CD4-positive, CD25-positive, alpha-beta regulatory T cell (primary cell): Measurements from ENCODE around the gene PBX2. TPM values are rescaled to one million over a fixed set of nuclear protein-coding genes. Genes with fewer than 3 reads are reported as not detected.

Experiments used
- ATAC-seq, 2 donors: fragments of 150-1000 bp; cut with Tn5 transposase; one replicate each; pipeline ENCODE4 v1.10.0; 2021; ENCODE audit warnings: low read depth in 2 of 2, moderate number of reproducible peaks in 2 of 2, moderate library complexity in 1 of 2
- DNase-seq, 3 donors: peaks; one replicate each; pipeline versions ENCODE4 v3.0.0 to v3.0.0-alpha.2; 2012 to 2022; ENCODE audit warnings: mixed read lengths in 1 of 3
- H3K27ac ChIP-seq: one replicate; pipeline ENCODE4 v1.7.0; 2013; ENCODE audit warnings: mild to moderate bottlenecking, low read length; ENCODE audit not compliant: insufficient read depth, poor library complexity, severe bottlenecking
- H3K27me3 ChIP-seq: one replicate; pipeline ENCODE4 v1.7.0; 2013; ENCODE audit warnings: low read length; ENCODE audit not compliant: control insufficient read depth, insufficient read depth
- H3K36me3 ChIP-seq: one replicate; pipeline ENCODE4 v1.7.0; 2013; ENCODE audit warnings: mild to moderate bottlenecking, low read length, moderate library complexity; ENCODE audit not compliant: control insufficient read depth, insufficient read depth
- H3K4me1 ChIP-seq: 2 replicates; pipeline ENCODE4 v1.7.0; 2013; ENCODE audit warnings: mild to moderate bottlenecking, low read length; ENCODE audit not compliant: insufficient read depth, control insufficient read depth, poor library complexity, severe bottlenecking
- H3K4me3 ChIP-seq: one replicate; pipeline ENCODE4 v1.7.0; 2013; ENCODE audit warnings: low read depth, mild to moderate bottlenecking, low read length, moderate library complexity
- H3K9me3 ChIP-seq, 2 experiments: 1 replicate in 1 of 2; 2 replicates in 1 of 2; pipeline ENCODE4 v1.7.0; 2013; ENCODE audit warnings: low read length in 2 of 2, mild to moderate bottlenecking in 1 of 2, moderate library complexity in 1 of 2; ENCODE audit not compliant: control insufficient read depth in 2 of 2
- H3K27ac Mint-ChIP-seq, 3 donors: one replicate each; pipeline ENCODE4 v1.8.0; 2020 to 2022; ENCODE audit warnings: mild to moderate bottlenecking in 3 of 3, mixed read lengths in 3 of 3, moderate library complexity in 2 of 3
- H3K27me3 Mint-ChIP-seq: one replicate; pipeline ENCODE4 v1.8.0; 2022; ENCODE audit warnings: mild to moderate bottlenecking, mixed read lengths
- H3K36me3 Mint-ChIP-seq: one replicate; pipeline ENCODE4 v1.8.0; 2020; ENCODE audit warnings: mixed read lengths
- H3K4me1 Mint-ChIP-seq, 4 donors: one replicate each; pipeline ENCODE4 v1.8.0; 2020 to 2022; ENCODE audit warnings: mixed read lengths in 4 of 4, mild to moderate bottlenecking in 1 of 4
- H3K4me3 Mint-ChIP-seq, 4 donors: one replicate each; pipeline ENCODE4 v1.8.0; 2020 to 2022; ENCODE audit warnings: mild to moderate bottlenecking in 4 of 4, mixed read lengths in 4 of 4, moderate library complexity in 3 of 4
- H3K9me3 Mint-ChIP-seq, 7 donors: one replicate each; pipeline ENCODE4 v1.8.0; 2020 to 2022; ENCODE audit warnings: mixed read lengths in 7 of 7, mild to moderate bottlenecking in 3 of 7, moderate library complexity in 2 of 7
- polyA plus RNA-seq, 4 donors: library from polyadenylated mRNA; unstranded; fragments of 300-500 nt; fragmentation: Illumina TruSeq; gene quantifications; one replicate each; pipeline ENCODE4 v1.2.3, GENCODE V29; 2021
- total RNA-seq: library from RNA; stranded (reverse); gene quantifications from one replicate; pipeline ENCODE4 v1.2.3, GENCODE V29; 2022

PBX2 gene
- total and polyA plus RNA-seq, 5 donors from 2014 or later, result 1.7 to 106 (median 2.1) TPM

DNA sequence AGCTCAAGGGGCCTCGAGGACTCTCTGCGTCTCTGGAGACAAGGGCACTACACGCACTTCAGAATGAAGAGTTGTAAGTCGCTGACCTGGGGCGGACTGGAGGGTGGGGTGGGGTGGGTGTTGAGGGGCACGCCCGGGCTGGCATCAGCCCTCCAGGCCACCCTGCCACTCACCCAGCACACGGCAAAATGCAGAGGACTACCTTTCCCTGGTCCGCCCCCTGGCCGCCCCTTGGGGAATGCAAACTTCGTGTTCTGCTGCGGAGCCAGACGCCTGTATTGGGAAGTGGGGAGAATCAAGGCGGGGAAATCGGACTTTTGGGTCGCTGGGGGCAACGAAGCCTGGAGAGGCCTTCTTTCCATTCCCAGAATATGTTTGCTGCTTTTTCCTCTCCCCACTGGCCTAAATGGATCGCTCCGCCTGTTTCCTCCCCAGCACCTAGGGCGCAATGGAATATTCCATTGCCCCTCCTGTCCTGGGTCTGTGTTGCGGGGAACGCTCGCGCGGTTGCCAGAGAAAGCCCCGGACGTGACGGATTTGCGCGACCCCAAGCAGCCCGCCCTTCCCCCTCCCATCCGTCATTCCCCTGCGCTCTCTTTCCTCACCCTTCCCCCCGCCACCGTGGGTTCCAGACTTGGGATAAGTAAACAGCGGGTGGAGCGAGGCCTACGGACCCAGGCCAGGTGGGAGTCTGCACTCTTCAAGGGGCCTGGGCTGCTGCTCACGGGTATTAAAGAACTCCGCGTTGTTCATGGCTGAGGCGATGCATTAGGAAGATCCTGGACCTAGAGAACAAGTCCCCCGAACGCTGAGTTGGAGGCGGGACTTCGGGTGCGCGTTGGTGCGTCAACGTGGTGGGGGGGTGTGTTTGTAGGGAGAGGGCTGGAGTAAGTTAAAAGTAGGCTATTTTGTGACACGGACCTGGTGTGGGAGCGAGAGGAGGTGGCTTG, 36.2 kb downstream of the PBX2 start, which contains the start of gene PPT2:
TSS of gene PPT2 (plus strand) at position 578 of the 950 bp plus-strand sequence. CDS start 454 bp downstream, outside the sequence.
- H3K4me1 Mint-ChIP-seq, result peaks cover 0 to 62% (median 26%) of the 10 kb centered on the region in 4 donors
- peak within 1 kb of the TSS; percentile 91 to 98 (median 94) for H3K4me3 Mint-ChIP-seq
- peaks cover 0 to 3% (median 0%) of the 10 kb centered on the region in 7 donors for H3K9me3 Mint-ChIP-seq
- H3K36me3 Mint-ChIP-seq, result peaks cover 14% of the 10 kb centered on the region
- H3K27ac Mint-ChIP-seq, result peak within 1 kb of the TSS; percentile 91 to 93 (median 92)
- Histone ChIP-seq H3K36me3 (peaks cover 7% of the 10 kb centered on the region), H3K9me3 (no peaks in the 10 kb centered on the region), H3K27ac (peak within 1 kb of the TSS; percentile 62), H3K4me3 (peak within 1 kb of the TSS; percentile 77), H3K27me3 (peaks cover 2% of the 10 kb centered on the region), H3K4me1 (peaks cover 20% of the 10 kb centered on the region)
- ATAC-seq (peak; percentile 48 to 54), DNase-seq (peak; percentile 53 to 85 (median 58))
- H3K27me3 Mint-ChIP-seq, result peaks cover 32% of the 10 kb centered on the region

DNA sequence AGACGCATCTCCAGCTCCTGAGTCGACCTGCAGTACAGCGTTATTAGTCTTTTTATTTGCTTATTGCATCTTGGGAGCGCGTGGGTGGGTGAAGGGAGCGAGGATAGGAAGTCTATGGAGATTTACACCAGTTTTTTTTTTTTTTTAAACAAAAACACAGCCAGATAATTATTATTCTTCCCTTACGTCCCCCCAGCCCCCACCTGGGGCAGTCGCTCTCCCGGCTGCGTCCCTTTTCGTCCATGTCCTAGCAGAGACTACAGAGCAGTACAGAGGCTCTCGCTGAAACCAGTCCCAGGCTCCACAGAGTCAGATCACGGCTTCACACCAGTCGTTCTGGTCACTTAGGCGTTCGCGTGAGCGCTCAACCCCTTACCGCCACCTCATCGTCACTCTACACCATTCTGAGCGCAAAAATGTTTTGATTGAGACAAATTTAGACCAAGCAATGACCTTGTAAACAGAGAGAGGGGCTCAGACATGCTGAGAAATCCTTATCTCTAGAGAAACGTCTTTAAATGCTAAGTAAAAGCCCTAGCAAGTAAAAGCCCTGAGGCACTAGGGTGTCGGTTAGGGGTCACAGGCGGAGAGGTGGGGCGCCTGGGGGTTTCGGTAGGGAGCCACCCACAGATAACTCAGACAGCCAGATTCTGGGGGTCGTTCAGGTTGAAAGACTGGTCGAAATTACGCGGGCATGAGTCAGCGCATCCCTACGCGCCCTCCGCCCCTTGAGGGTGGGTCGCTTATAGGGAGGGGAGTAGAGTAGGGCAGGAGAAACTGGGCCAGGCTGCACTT, 37.0 kb downstream of the PBX2 start:
- H3K9me3 ChIP-seq, result no peaks in the 10 kb centered on the region
- ATAC-seq (no peak), DNase-seq (no peak)
- peaks cover 7% of the 10 kb centered on the region for H3K36me3 Mint-ChIP-seq
- peaks cover 6% of the 10 kb centered on the region for H3K36me3 ChIP-seq
- peaks cover 2% of the 10 kb centered on the region for H3K27me3 ChIP-seq
- peaks cover 0 to 7% (median 0%) of the 10 kb centered on the region in 7 donors for H3K9me3 Mint-ChIP-seq
- peaks cover 20% of the 10 kb centered on the region for H3K4me1 ChIP-seq
- H3K4me3 Mint-ChIP-seq, result peak overlapping the region; percentile 71 to 91 (median 84)
- peaks cover 41% of the 10 kb centered on the region for H3K27me3 Mint-ChIP-seq
- no peak overlapping the region for H3K27ac ChIP-seq
- peaks cover 0 to 71% (median 31%) of the 10 kb centered on the region in 4 donors for H3K4me1 Mint-ChIP-seq
- no peak overlapping the region for H3K4me3 ChIP-seq
- H3K27ac Mint-ChIP-seq, result peak overlapping the region in 2 of 3 donors; percentile 22 to 74

DNA sequence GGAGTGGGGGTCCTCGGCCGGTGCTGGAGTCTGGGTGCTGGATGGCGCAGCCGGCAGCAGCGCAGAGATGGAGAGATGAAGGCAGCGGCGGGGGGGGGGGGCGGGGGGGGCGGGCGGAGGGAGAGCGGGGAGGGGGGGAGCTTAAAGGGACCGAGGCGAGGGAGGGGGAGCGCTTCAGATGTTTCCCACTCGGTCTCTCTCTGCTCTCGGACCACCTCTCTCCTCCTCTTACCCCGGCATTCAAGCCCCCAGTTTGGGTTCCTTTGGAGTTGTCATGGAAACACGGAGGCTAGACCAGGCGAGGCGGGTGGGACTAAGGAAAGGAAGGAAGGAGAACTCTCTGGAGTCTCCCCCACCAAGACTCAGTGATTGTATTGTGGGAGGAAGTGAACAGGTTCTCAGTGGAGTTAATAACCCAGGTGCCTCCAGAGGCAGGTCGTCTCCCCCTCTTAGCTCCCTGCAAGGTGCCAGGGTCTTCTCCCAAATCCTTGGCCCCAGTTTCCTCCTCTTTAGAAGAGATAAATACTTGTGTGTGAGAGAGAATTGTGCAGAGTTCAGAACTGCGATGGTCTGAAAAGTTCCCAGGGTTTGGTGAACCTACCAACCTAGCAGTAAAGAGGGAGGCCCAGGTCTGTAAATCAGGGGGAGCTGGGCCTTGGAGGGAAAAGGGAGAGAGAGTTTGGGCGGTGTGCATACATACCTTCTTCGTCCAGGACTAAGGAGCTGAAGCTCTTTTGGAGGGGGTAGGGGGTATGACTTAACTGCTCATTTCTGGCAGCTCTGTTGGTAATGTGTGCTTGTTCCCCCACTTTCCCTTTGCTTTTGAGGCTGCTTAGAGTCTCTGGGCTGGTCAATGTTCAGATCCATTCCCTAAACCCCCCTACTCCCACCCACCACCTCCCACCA, 37.9 kb downstream of the PBX2 start, which contains the start of gene PRRT1:
TSS of gene PRRT1 (minus strand) at position 77 of the 906 bp plus-strand sequence. CDS start 112 bp downstream, outside the sequence.
- H3K4me3 ChIP-seq, result no peak within 1 kb of the TSS
- Mint-ChIP-seq H3K4me1 (peaks cover 0 to 67% (median 31%) of the 10 kb centered on the region in 4 donors), H3K27me3 (peaks cover 46% of the 10 kb centered on the region), H3K4me3 (peak within 1 kb of the TSS; percentile 71 to 91 (median 79)), H3K27ac (peak within 1 kb of the TSS in 2 of 3 donors; percentile 13 to 22), H3K9me3 (peaks cover 0 to 6% (median 0%) of the 10 kb centered on the region in 7 donors), H3K36me3 (no peaks in the 10 kb centered on the region)
- ATAC-seq (no peak), DNase-seq (no peak)
- peaks cover 20% of the 10 kb centered on the region for H3K4me1 ChIP-seq
- no peaks in the 10 kb centered on the region for H3K9me3 ChIP-seq
- peaks cover 6% of the 10 kb centered on the region for H3K27me3 ChIP-seq
- no peaks in the 10 kb centered on the region for H3K36me3 ChIP-seq
- no peak within 1 kb of the TSS for H3K27ac ChIP-seq

DNA sequence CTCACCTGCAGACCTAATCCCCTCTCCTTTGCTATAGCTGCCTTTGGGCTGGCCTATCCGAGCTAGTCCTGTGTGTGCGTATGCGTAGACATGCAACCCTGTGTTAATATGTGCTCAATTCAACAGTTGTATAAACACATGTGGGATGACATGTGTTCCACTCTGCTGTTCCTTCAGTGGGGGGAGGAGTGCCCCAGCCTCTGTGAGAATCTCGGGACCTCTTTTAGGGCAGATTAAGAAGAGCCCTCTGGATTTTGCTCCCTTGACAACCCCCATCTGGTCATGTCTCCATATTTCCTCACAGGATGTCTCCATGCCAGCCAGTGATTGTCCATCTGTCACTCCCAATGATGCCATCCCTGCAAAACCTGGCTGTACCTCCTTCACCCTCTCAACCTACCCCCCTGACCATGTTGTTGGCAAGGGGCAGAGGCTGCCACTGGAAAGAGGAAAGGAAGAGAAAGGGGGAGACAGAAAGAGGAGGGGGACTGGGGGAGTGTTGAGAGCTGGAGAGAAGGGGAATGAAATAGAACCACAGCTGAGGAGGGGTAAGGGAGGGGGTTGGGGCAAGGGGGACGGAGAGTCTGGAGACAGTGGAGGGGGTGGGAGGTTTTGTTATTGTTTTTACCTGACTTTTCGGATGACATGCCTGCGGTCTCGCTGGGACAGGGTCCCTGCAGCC, 38.7 kb downstream of the PBX2 start:
- H3K36me3 ChIP-seq, result no peaks in the 10 kb centered on the region
- Mint-ChIP-seq H3K27ac (peak overlapping the region in 2 of 3 donors; percentile 6 to 13), H3K36me3 (no peaks in the 10 kb centered on the region), H3K4me3 (peak overlapping the region; percentile 40 to 77 (median 67)), H3K27me3 (peaks cover 52% of the 10 kb centered on the region), H3K9me3 (peaks cover 0 to 6% (median under 1%) of the 10 kb centered on the region in 7 donors), H3K4me1 (peaks cover under 1 to 67% (median 32%) of the 10 kb centered on the region in 4 donors)
- ATAC-seq (no peak), DNase-seq (no peak)
- H3K9me3 ChIP-seq, result no peaks in the 10 kb centered on the region
- peaks cover 6% of the 10 kb centered on the region for H3K27me3 ChIP-seq
- H3K27ac ChIP-seq, result no peak overlapping the region
- H3K4me3 ChIP-seq, result no peak overlapping the region
- H3K4me1 ChIP-seq, result peaks cover 20% of the 10 kb centered on the region

DNA sequence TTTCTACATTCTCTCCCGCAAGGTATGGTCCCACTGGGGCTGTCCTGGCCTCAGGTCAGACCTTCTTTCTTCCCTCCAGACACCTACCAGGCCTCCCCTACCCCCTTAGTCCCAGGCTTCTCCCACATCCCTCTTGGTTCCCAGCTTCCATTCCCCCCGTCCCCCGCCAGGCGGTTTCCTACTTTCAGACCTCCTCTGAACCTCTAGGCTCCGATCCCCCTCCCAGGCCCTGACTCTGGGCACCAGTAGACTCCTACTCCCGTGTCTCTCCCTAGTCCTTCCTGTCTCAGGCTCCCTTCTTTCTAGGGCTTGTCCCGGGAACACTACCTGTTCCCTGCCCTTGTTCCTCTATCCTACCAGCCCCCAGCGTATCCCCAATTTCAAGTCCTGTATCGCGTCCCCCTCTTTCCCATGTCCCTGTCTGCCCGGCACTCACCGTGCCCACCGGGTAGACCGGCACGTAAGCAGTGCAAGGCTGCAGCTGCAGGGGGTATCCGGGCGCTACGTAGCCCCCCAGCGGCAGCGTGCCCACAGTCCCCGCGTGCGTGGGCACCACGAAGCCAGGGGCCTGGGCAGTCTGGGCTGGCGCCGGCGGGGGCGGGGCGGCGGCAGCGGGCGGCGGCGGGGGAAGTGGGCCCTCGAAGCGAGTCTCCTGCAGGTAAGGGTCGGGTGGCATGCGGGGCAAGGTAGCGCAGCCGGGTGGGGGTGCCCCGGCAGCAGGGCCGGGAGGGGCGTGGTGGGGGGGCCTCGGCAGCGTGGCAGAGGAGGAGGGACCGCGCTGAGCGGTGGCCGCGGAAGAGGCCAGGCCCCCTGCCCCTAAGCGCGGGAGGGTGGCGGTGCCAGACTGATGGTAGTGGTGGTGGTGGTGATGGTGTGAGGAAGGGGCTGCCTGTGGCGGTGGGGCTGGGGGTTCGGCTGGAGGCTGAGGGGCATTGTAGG, 39.8 kb downstream of the PBX2 start:
- H3K9me3 Mint-ChIP-seq, result peaks cover 0 to 6% (median 1%) of the 10 kb centered on the region in 7 donors
- ATAC-seq (no peak), DNase-seq (no peak)
- Histone ChIP-seq H3K27ac (no peak overlapping the region), H3K36me3 (no peaks in the 10 kb centered on the region), H3K9me3 (no peaks in the 10 kb centered on the region), H3K27me3 (peaks cover 6% of the 10 kb centered on the region), H3K4me3 (no peak overlapping the region), H3K4me1 (peaks cover 18% of the 10 kb centered on the region)
- H3K27me3 Mint-ChIP-seq, result peaks cover 58% of the 10 kb centered on the region
- peak overlapping the region in 2 of 3 donors; percentile 14 to 53 for H3K27ac Mint-ChIP-seq
- H3K4me3 Mint-ChIP-seq, result peak overlapping the region in 3 of 4 donors; percentile 33 to 77 (median 68)
- H3K36me3 Mint-ChIP-seq, result no peaks in the 10 kb centered on the region
- H3K4me1 Mint-ChIP-seq, result peaks cover 8 to 61% (median 32%) of the 10 kb centered on the region in 4 donors
